Thoracic aorta (tissue), 2 donors: ENCODE measurements around the gene ALX3. TPM values are rescaled to one million over a fixed set of nuclear protein-coding genes. Genes with fewer than 3 reads are reported as not detected.

Experiments used
- ATAC-seq: fragments of 150-250 bp; one replicate; pipeline ENCODE4 v1.8.0; 2017; ENCODE audit warnings: low read depth; ENCODE audit not compliant: insufficient number of reproducible peaks, low FRiP score
- DNase-seq: peaks from one replicate; pipeline ENCODE4 v3.0.0-alpha.2; 2020; ENCODE audit warnings: low spot score
- H3K27ac ChIP-seq, 2 donors: fragments of 200-600 bp; sonication (generic); 1 replicate in 1 of 2; 2 replicates in 1 of 2; pipeline ENCODE4 v1.5.1; 2016; ENCODE audit warnings: mild to moderate bottlenecking in 2 of 2, moderate library complexity in 2 of 2
- H3K27me3 ChIP-seq: fragments of 200-600 bp; sonication (generic); replicated peaks from 2 replicates; pipeline ENCODE4 v1.6.0; 2016; ENCODE audit warnings: mild to moderate bottlenecking; ENCODE audit not compliant: insufficient read depth
- H3K36me3 ChIP-seq: fragments of 200-600 bp; sonication (generic); one replicate; pipeline ENCODE4 v1.5.1; 2016
- H3K4me1 ChIP-seq, 2 donors: fragments of 200-600 bp; sonication (generic); 1 replicate in 1 of 2; 2 replicates in 1 of 2; pipeline versions ENCODE4 v1.5.1 to v1.6.0; 2016; ENCODE audit warnings: low read depth in 2 of 2, mild to moderate bottlenecking in 1 of 2; ENCODE audit not compliant: control insufficient read depth in 1 of 2
- H3K4me3 ChIP-seq: fragments of 200-600 bp; sonication (generic); 2 replicates; pipeline ENCODE4 v1.5.1; 2016; ENCODE audit warnings: mild to moderate bottlenecking
- H3K9me3 ChIP-seq: fragments of 200-600 bp; sonication (generic); 2 replicates; pipeline ENCODE4 v1.5.1; 2016
- total RNA-seq, 2 donors: library from RNA; depleted of rRNA; stranded (reverse); fragments of >200 nt; gene quantifications; one replicate each; pipeline versions ENCODE4 v1.1.0 to v1.2.3, GENCODE V29; 2016
- TF ChIP-seq, protein P1 (sequence below): fragments of 200-600 bp; sonication (generic); IDR thresholded peaks from one replicate; pipeline ENCODE4 v1.5.1; 2019; ENCODE audit warnings: antibody characterized with exemption

The ALX3 gene
- total RNA-seq, 2 donors from 2014 or later = not detected

DNA sequence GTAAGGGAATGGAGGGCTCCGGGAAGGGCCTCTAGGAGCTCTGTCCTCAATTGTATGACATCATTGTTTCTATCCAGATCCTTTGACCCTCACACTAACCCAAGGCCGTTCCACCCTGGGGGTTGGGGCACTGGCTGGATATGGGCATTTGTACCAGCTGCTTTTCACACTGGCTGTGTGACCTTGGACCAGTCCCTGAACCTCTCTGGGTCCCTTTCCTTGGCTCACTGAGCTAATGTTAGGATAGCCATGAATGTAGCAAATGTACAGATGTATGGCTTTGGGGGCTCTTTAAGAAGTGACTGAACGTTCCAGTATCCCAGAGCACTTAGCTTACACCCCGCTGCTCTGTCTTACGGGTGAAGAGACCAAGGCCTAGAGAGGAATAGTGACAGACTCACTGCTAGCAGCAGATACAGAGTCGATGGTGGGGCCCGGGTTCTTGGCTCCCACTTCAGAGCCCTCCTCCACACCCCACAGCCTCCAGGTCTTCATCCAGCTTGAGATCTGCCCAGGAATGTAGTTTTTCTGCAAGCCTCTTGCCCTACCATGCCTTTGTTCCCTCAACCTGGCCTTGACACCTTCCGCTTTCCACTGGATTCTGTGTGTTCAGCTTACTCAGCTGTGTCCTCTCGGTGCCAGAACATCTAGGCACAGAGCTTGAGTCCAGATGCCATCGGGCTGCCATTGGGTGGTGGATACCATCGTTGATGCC lies 27.2 kb upstream of the ALX3 start:
- DNase-seq (no peak), ATAC-seq (no peak)
- TF ChIP-seq, protein P1, sequence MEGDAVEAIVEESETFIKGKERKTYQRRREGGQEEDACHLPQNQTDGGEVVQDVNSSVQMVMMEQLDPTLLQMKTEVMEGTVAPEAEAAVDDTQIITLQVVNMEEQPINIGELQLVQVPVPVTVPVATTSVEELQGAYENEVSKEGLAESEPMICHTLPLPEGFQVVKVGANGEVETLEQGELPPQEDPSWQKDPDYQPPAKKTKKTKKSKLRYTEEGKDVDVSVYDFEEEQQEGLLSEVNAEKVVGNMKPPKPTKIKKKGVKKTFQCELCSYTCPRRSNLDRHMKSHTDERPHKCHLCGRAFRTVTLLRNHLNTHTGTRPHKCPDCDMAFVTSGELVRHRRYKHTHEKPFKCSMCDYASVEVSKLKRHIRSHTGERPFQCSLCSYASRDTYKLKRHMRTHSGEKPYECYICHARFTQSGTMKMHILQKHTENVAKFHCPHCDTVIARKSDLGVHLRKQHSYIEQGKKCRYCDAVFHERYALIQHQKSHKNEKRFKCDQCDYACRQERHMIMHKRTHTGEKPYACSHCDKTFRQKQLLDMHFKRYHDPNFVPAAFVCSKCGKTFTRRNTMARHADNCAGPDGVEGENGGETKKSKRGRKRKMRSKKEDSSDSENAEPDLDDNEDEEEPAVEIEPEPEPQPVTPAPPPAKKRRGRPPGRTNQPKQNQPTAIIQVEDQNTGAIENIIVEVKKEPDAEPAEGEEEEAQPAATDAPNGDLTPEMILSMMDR = no peak
- no peaks in the 10 kb centered on the region for H3K27me3 ChIP-seq
- no peak overlapping the region for H3K4me3 ChIP-seq
- H3K27ac ChIP-seq = no peak overlapping the region
- no peaks in the 10 kb centered on the region for H3K36me3 ChIP-seq
- no peaks in the 10 kb centered on the region for H3K9me3 ChIP-seq
- no peaks in the 10 kb centered on the region for H3K4me1 ChIP-seq

DNA sequence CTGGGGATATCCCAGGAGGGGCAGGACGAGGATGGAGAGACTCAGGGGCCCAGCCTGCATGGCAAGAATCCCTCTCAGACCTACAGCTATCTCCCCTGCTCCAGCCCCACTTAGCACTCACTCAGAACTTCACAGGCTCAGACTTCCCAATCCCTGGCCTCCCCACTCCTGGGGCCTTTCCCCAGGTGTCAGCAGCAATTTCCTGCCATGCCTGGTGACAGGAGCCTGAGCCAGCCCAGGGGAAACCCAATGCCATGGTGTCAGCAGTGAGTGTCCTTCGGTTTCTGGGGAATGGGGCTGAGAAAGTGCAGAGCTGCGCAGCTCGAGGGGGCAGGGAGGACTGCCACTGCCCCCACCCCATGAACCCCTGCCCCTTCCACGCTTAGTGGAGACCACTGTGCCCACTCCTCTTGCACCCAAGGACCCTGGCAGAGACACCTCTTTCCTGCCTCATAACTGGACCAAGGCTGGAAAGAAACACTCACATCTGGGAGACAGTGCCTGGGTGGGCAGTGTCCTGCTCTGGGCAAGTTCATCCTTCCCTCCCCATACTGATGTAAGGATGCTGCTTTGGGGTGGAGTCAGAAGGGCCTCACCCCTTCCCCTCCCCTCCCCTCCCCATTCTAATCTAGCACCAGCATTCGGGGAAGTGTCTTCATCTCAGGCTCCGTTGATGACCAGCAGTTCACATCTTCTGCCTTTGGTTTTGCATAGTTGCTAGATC lies 24.6 kb upstream of the ALX3 start:
- Histone ChIP-seq H3K27me3 (no peaks in the 10 kb centered on the region), H3K4me1 (no peaks in the 10 kb centered on the region), H3K9me3 (no peaks in the 10 kb centered on the region), H3K27ac (no peak overlapping the region), H3K4me3 (no peak overlapping the region), H3K36me3 (no peaks in the 10 kb centered on the region)
- ATAC-seq (no peak), DNase-seq (no peak)
- TF ChIP-seq, protein P1 = no peak

DNA sequence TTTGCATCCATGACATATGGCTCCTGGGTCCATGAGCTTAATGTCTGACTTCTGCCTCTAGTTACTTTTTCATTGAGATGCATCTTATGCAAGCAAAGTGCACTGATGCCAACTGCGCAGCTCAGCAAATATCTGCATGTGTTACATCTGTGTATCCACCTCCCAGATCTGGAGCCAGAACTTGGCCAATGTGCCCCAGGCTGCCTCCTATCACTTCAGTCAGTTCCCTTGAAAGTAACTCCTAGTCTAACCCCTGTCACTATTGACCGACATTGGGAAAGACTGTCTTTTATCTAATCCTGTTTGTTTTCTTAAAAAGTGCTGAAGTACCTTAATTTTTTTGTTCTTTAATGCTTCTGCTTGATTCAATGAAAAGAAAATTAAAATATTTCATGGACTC lies 22.5 kb upstream of the ALX3 start:
- no peaks in the 10 kb centered on the region for H3K4me1 ChIP-seq
- TF ChIP-seq, protein P1 = no peak
- no peak for DNase-seq

DNA sequence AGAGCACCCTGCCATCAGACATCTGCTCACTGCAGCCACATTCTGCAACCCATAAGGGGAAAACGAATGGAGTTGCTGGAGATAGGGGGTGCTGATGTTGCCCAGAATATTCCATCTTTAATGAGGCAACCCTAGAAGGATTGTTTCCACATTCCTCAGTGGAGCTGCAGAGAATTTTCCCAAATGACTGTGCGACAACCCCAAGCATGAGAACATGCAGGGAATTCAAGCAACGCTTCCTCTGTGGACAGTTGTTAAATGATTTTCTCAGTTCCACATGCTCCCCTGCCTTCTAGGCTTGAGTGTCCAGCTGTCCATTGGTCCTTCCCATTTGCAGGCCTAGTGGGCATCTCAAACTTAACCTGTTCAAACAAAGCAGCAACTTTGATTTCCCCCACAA lies 21.3 kb upstream of the ALX3 start:
- no peak for ATAC-seq
- TF ChIP-seq, protein P1 = no peak

More for the DNA sequence above, 22.5 kb upstream of the ALX3 start:
- ATAC-seq = no peak
- H3K36me3 ChIP-seq = no peaks in the 10 kb centered on the region
- H3K27ac ChIP-seq = no peak overlapping the region
- H3K9me3 ChIP-seq = no peaks in the 10 kb centered on the region
- no peak overlapping the region for H3K4me3 ChIP-seq
- H3K27me3 ChIP-seq = no peaks in the 10 kb centered on the region

DNA sequence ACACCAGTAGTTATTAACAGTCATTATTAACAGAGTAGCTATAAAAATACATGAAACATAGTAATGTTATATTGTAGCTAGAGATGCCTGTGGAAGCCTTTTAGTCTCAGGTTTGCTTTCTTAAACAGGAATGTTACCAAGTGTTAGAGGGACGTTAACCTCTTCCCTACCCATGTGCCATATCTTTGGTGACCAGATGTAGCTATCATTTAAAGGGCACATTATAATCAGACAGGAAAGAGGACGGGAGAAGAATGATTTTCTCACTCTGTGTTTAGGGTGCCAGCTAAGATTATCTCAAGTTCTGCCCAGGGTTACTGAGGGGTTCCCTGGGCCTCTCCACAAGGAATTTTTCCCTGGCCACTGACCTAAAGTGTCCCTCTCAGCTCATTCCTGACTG lies 20.9 kb upstream of the ALX3 start:
- Histone ChIP-seq H3K4me3 (no peak overlapping the region), H3K4me1 (no peaks in the 10 kb centered on the region), H3K27me3 (no peaks in the 10 kb centered on the region), H3K9me3 (no peaks in the 10 kb centered on the region), H3K27ac (no peak overlapping the region), H3K36me3 (no peaks in the 10 kb centered on the region)
- DNase-seq = no peak
- no peak for ATAC-seq
- TF ChIP-seq, protein P1 = no peak

More for the DNA sequence above, 21.3 kb upstream of the ALX3 start:
- Histone ChIP-seq H3K9me3 (no peaks in the 10 kb centered on the region), H3K27me3 (no peaks in the 10 kb centered on the region), H3K36me3 (no peaks in the 10 kb centered on the region), H3K4me1 (no peaks in the 10 kb centered on the region), H3K4me3 (no peak overlapping the region), H3K27ac (no peak overlapping the region)
- DNase-seq = no peak
